Spleen (tissue), 11 donors: Measurements from ENCODE around the gene EXOSC6. TPM values are rescaled to one million over a fixed set of nuclear protein-coding genes. Genes with fewer than 3 reads are reported as not detected.
"Not testable (repeated sequence)": the region's sequence is repeated elsewhere in the genome, so short reads cannot be mapped to it uniquely, and the experiment has no call there.

ENCODE experiments used
- DNase-seq: peaks from one replicate; pipeline ENCODE4 v3.0.0-alpha.2; 2020
- H3K27ac ChIP-seq, 8 donors: fragments of 200-600 bp; sonication (generic) in 7 of 8; 1 replicate in 4 of 8; 2 replicates in 4 of 8; pipeline versions ENCODE4 v1.5.0 to v1.8.0; 2016 to 2021; ENCODE audit warnings: inconsistent platforms in 4 of 8, mild to moderate bottlenecking in 4 of 8, moderate library complexity in 1 of 8
- H3K27me3 ChIP-seq, 7 donors: fragments of 200-600 bp; sonication (generic) in 6 of 7; replicated peaks in 1 of 7; 1 replicate in 4 of 7; 2 replicates in 3 of 7; pipeline versions ENCODE4 v1.5.0 to v1.8.0; 2016 to 2021; ENCODE audit warnings: inconsistent platforms in 3 of 7, mild to moderate bottlenecking in 1 of 7
- H3K36me3 ChIP-seq, 6 donors: fragments of 200-600 bp; sonication (generic) in 5 of 6; 1 replicate in 4 of 6; 2 replicates in 2 of 6; pipeline versions ENCODE4 v1.5.0 to v1.8.0; 2016 to 2021; ENCODE audit warnings: inconsistent platforms in 2 of 6
- H3K4me1 ChIP-seq, 6 donors: fragments of 200-600 bp; sonication (generic) in 5 of 6; 1 replicate in 3 of 6; 2 replicates in 3 of 6; pipeline versions ENCODE4 v1.5.0 to v1.8.0; 2016 to 2021; ENCODE audit warnings: inconsistent platforms in 3 of 6
- H3K4me3 ChIP-seq, 8 donors: fragments of 200-600 bp; sonication (generic) in 7 of 8; 1 replicate in 4 of 8; 2 replicates in 4 of 8; pipeline versions ENCODE4 v1.5.0 to v1.8.0; 2016 to 2021; ENCODE audit warnings: inconsistent platforms in 4 of 8, mild to moderate bottlenecking in 4 of 8, moderate library complexity in 2 of 8
- H3K9me3 ChIP-seq, 8 donors: fragments of 200-600 bp; sonication (generic) in 7 of 8; 1 replicate in 4 of 8; 2 replicates in 4 of 8; pipeline versions ENCODE4 v1.5.0 to v1.8.0; 2016 to 2021; ENCODE audit warnings: inconsistent platforms in 4 of 8
- POLR2A ChIP-seq, 3 donors: fragments of 450-650 bp; IDR thresholded peaks; one replicate each; pipeline ENCODE4 v1.5.1; 2017; ENCODE audit warnings: antibody characterized with exemption in 3 of 3, mild to moderate bottlenecking in 1 of 3
- POLR2AphosphoS5 ChIP-seq, 3 donors: sonication (generic); formaldehyde crosslinking; IDR thresholded peaks; one replicate each; pipeline ENCODE4 v1.5.1; 2017; ENCODE audit warnings: antibody characterized with exemption in 3 of 3
- WGBS, 5 donors: extraction: QIAGEN DNeasy Blood & Tissue Kit in 3 of 5; methylation state at CpG; one replicate each; pipeline versions ENCODE4 v1.1.5 to v1.1.7; 2013 to 2018; 5-methylcytosine and 5-hydroxymethylcytosine counted together
- intact Hi-C: fragments of 100-400 bp; cut with DNase I; formaldehyde crosslinking; loops from one replicate; pipeline ENCODE4 v1.15.0; 2023; ENCODE audit warnings: low total_unique reads
- polyA plus RNA-seq, 3 donors: library from polyadenylated mRNA; stranded (reverse); fragments of 200-250 nt; gene quantifications; one replicate each; pipeline ENCODE4 v1.2.1, GENCODE V29; 2013
- total RNA-seq, 7 donors: library from RNA; depleted of rRNA in 3 of 7; stranded (reverse); fragments of >200 nt in 3 of 7; fragmentation: NEBNext Ultra II Directional in 4 of 7; extraction: Animal tissue kit (Norgen Biotek cat#: 25700) in 4 of 7; gene quantifications; one replicate each; pipeline versions ENCODE4 v1.1.0 to v1.2.1, GENCODE V29; 2016 to 2021
- TF ChIP-seq, protein P1 (sequence below), 11 experiments: fragments of 200-600 bp in 7 of 11; fragments of 450-650 bp in 4 of 11; sonication (generic) in 4 of 11; IDR thresholded peaks in 8 of 11; conservative IDR thresholded peaks in 3 of 11; 1 replicate in 7 of 11; 2 replicates in 4 of 11; pipeline versions ENCODE4 v1.4.0 to v1.8.0; 2016 to 2021; ENCODE audit warnings: antibody characterized with exemption in 11 of 11, inconsistent platforms in 4 of 11, mild to moderate bottlenecking in 1 of 11
- donor health status: healthy with polysubstance abuse.
- donor health status: DM: no; HTN: no; CAD: no; lungs with moderate emphysema.
- donor health status: DM: no; HTN: no; CAD: no.
- donor health status: Bipolar disorder and iron deficiency.
- donor health status: healthy.
- donor health status: DM: no; HTN: no; CAD: no.
- donor health status: DM: yes; HTN: yes; CAD: no.

Gene EXOSC6
- total and polyA plus RNA-seq, 10 donors, result 10.6 to 35.1 (median 23.8) TPM

DNA sequence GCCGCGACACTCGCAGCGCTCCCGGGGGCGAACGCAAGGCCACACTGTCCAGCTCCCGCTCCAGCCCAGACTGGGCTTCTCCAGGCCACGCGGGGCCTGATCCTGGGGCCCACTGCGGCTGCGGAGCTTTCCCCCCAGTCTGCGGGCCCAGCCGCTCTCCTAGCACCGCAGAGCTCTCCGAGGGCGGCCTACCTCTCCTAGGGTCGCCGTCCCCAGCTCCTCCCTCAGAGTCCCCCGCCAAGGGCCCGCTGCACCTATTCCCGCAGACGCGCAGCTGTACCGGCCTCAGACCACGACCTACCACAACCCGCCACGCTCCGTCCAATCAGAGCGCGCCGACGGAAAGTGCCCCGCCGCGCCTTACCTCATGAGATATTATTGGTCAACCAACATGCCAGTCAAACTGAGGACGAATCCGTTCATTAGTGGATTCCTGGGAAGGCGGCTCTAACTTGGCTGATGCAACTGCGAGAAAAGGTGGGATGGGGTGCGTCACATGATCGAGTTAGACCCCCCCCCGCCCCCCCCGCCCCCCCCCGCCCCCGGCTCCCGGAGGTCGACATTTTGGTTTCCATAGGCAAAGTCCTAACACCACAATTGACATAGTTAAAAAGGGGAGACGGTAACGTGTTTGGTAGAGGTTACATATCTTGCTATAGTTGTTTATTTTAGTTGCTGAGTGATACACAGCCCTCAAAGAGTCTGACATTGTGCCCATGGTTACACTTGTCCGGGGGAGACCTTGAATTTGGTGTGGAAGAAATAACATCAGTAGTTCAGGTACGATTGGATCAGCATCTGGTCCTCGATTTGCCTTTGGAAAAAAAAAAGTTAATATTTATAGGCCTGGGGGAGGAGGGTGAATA, 37.7 kb upstream of the EXOSC6 start, which contains the start of gene AARS1:
Gene AARS1, minus strand, starts transcription at position 278 of the 866 bp plus-strand sequence. CDS start 6,743 bp downstream, outside the sequence.
- intact Hi-C loops, result no loop called here
- Histone ChIP-seq H3K36me3 (peaks cover 0 to 11% (median 1%) of the 10 kb centered on the region in 6 donors), H3K4me1 (peaks cover 0 to 46% (median 21%) of the 10 kb centered on the region in 6 donors), H3K4me3 (peak within 1 kb of the TSS; percentile 80 to 97 (median 90)), H3K27ac (peak within 1 kb of the TSS; percentile 85 to 99 (median 90)), H3K9me3 (no peaks in the 10 kb centered on the region), H3K27me3 (no peaks in the 10 kb centered on the region)
- TF ChIP-seq, protein P1, sequence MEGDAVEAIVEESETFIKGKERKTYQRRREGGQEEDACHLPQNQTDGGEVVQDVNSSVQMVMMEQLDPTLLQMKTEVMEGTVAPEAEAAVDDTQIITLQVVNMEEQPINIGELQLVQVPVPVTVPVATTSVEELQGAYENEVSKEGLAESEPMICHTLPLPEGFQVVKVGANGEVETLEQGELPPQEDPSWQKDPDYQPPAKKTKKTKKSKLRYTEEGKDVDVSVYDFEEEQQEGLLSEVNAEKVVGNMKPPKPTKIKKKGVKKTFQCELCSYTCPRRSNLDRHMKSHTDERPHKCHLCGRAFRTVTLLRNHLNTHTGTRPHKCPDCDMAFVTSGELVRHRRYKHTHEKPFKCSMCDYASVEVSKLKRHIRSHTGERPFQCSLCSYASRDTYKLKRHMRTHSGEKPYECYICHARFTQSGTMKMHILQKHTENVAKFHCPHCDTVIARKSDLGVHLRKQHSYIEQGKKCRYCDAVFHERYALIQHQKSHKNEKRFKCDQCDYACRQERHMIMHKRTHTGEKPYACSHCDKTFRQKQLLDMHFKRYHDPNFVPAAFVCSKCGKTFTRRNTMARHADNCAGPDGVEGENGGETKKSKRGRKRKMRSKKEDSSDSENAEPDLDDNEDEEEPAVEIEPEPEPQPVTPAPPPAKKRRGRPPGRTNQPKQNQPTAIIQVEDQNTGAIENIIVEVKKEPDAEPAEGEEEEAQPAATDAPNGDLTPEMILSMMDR (IDR thresholded peaks at IDR 0.05 in 8 of 11, conservative IDR thresholded peaks at IDR 0.05 in 3 of 11), result no peak
- TF ChIP-seq POLR2A (IDR thresholded peaks at IDR 0.05), result peak in 1 of 3 donors; percentile 92
- peak; percentile 97 to 99 (median 98) for TF ChIP-seq POLR2AphosphoS5 (IDR thresholded peaks at IDR 0.05)
- DNase-seq, result peak; percentile 96
- WGBS, 5 donors, result 1 to 2% (median 2%) methylated on average over 47 to 53 of the region's 53 CpGs

DNA sequence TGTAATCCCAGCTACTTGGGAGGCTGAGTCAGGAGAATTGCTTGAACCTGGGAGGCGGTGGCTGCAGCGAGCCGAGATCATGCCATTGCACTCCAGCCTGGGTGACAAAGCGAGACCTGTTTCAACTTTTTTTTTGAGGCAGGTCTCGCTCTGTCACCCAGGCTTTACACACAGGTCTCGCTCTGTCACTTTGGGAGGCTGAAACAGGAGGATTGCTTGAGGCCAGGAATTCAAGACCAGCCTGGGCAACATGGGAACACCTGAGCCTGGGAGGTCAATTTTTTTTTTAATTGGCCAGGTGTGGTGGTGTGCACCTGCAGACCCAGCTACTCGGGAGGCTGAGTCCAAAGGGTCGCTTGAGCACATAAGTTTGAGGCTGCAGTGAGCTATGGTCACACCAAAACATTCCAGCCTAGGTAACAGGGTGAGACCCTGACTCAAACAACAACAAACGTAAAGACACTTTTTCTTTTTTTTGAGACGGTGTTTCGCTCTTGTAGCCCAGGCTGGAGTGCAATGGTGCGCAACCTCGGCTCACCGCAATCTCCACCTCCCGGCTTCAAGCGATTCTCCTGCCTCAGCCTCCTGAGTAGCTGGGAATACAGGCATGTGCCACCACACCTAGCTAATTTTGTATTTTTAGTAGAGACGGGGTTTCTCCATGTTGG, 35.7 kb upstream of the EXOSC6 start:
- Histone ChIP-seq H3K4me3 (peak overlapping the region in 4 of 8 donors; percentile 80 to 93 (median 90)), H3K27ac (peak overlapping the region in 2 of 8 donors; percentile 89 to 99), H3K4me1 (peaks cover 0 to 59% (median 25%) of the 10 kb centered on the region in 6 donors), H3K36me3 (peaks cover 0 to 31% (median 8%) of the 10 kb centered on the region in 6 donors)
- H3K27me3 ChIP-seq, intact Hi-C loops, H3K9me3 ChIP-seq, DNase-seq: not testable (repeated sequence)
- 91 to 97% (median 93%) methylated on average over 16 to 17 of the region's 17 CpGs for WGBS, 5 donors

DNA sequence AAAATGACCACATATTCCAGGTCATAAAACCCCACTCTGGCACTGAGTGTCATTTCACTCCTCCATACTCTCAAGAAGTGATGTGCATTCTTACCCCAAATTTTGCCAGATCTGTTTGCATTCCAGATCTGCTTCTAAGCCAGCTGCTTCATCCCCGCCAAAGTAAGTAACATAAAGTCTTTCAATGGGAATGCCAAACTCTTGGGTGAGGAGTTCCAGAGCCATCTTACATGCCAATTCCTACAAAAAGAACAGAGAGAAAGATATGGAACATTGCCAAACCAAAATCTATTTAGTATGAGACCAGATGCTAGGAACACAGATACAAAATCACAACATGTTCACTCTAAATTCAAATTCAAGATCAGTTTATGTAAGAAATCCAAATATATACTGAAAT, 24.7 kb upstream of the EXOSC6 start:
- no peak for TF ChIP-seq POLR2A (IDR thresholded peaks at IDR 0.05)
- TF ChIP-seq POLR2AphosphoS5 (IDR thresholded peaks at IDR 0.05), result no peak
- TF ChIP-seq, protein P1 (IDR thresholded peaks at IDR 0.05 in 8 of 11, conservative IDR thresholded peaks at IDR 0.05 in 3 of 11), result no peak
- intact Hi-C loops, result no loop called here
- no peak overlapping the region for H3K4me3 ChIP-seq
- WGBS, 5 donors, result 90 to 97% (median 97%) methylated on average over 1 of the region's 1 CpG
- H3K27me3 ChIP-seq, result no peaks in the 10 kb centered on the region
- no peak for DNase-seq
- H3K9me3 ChIP-seq, result no peaks in the 10 kb centered on the region
- no peak overlapping the region for H3K27ac ChIP-seq
- peaks cover 4 to 100% (median 90%) of the 10 kb centered on the region in 6 donors for H3K36me3 ChIP-seq
- H3K4me1 ChIP-seq, result no peaks in the 10 kb centered on the region

DNA sequence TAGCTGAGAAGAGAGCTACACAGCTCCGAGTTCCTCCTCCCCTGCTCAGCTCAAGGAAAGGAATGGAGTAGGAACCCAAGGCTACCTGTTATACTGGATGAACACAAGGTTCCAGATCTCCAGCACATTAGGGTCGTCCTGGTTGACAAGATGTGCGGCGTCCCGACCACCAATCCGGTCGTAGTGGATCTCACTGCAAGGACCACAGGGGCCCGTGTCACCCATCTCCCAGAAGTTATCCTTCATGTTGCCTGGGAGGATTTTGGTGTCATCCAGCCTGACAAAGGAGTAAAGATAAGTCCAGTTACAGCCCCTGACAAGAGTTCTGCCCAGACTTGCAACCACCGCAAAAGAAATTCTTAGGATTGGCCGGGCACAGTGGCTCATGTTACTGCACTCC, 20.0 kb upstream of the EXOSC6 start:
- H3K4me3 ChIP-seq, result no peak overlapping the region
- no peaks in the 10 kb centered on the region for H3K9me3 ChIP-seq
- peaks cover 0 to 100% (median 91%) of the 10 kb centered on the region in 6 donors for H3K36me3 ChIP-seq
- TF ChIP-seq POLR2A (IDR thresholded peaks at IDR 0.05), result no peak
- TF ChIP-seq, protein P1 (IDR thresholded peaks at IDR 0.05 in 8 of 11, conservative IDR thresholded peaks at IDR 0.05 in 3 of 11), result no peak
- no peak for TF ChIP-seq POLR2AphosphoS5 (IDR thresholded peaks at IDR 0.05)
- DNase-seq, result no peak
- 92 to 96% (median 95%) methylated on average over 10 of the region's 10 CpGs for WGBS, 5 donors
- no peaks in the 10 kb centered on the region for H3K27me3 ChIP-seq
- H3K4me1 ChIP-seq, result no peaks in the 10 kb centered on the region
- intact Hi-C loops, result no loop called here
- H3K27ac ChIP-seq, result no peak overlapping the region
